K562 (cell line): ENCODE data around the gene BFSP1. TPM values are rescaled to one million over a fixed set of nuclear protein-coding genes. Genes with fewer than 3 reads are reported as not detected.

Experiments
- ATAC-seq: fragments of 200-7000 bp; cut with Tn5 transposase; 3 replicates; pipeline ENCODE4 v1.9.1; 2020; ENCODE audit warnings: moderate library complexity
- BruUV-seq: library from RNA; stranded (reverse); fragments of 400-500 nt; replicated peaks from 2 replicates; lab custom pipeline; 2021; lab: Mats Ljungman, UMichigan
- CTCF ChIA-PET: fragments of 300-600 bp; formaldehyde crosslinking; extraction: SDS; loops from one replicate; lab custom pipeline; 2021; ENCODE audit warnings: low intra/inter-chr PET ratio; lab: Yijun Ruan, JAX
- POLR2A ChIA-PET: fragments of 300-600, 350-650 bp; sonication (Branson Sonifier 250); formaldehyde crosslinking; extraction: SDS; loops from one replicate; lab custom pipeline; 2021; ENCODE audit warnings: antibody characterized with exemption, inconsistent platforms; lab: Yijun Ruan, JAX
- DNase-seq, 4 experiments: peaks; one replicate each; pipeline versions ENCODE4 v3.0.0 to v3.0.0-alpha.2; 2011 to 2018; ENCODE audit warnings: low spot score in 3 of 4, mixed read lengths in 3 of 4; ENCODE audit errors: extremely low read depth in 1 of 4
- FAIRE-seq: peaks from 2 replicates; lab custom pipeline; 2011; peaks lifted over from hg19 to GRCh38; lab: Jason Lieb, UNC
- H2AFZ ChIP-seq: 2 replicates; pipeline ENCODE4 v1.6.0; 2011; ENCODE audit warnings: low read depth, low read length, control low read depth, inconsistent platforms
- H3K27ac ChIP-seq: fragments of 200-600 bp; 3 replicates; pipeline ENCODE4 v1.8.0; 2011; ENCODE audit warnings: low read depth, mild to moderate bottlenecking, control low read depth, inconsistent platforms, low read length, moderate library complexity, mixed read lengths; ENCODE audit errors: extremely low read depth
- H3K27me3 ChIP-seq, 2 experiments: fragments of 300-600 bp in 1 of 2; 2 replicates in 1 of 2; 3 replicates in 1 of 2; pipeline versions ENCODE4 v1.6.0 to v1.8.0; 2011; ENCODE audit warnings: inconsistent platforms in 2 of 2, low read length in 2 of 2, mild to moderate bottlenecking in 1 of 2, mixed read lengths in 1 of 2, moderate library complexity in 1 of 2; ENCODE audit not compliant: control insufficient read depth in 2 of 2, insufficient read depth in 2 of 2
- H3K36me3 ChIP-seq: fragments of 300-600 bp; 3 replicates; pipeline ENCODE4 v1.8.0; 2011; ENCODE audit warnings: mild to moderate bottlenecking, low read length, inconsistent platforms; ENCODE audit not compliant: control insufficient read depth, insufficient read depth
- H3K4me1 ChIP-seq, 2 experiments: fragments of 200-600 bp in 1 of 2; replicated peaks in 1 of 2; 2 replicates in 1 of 2; 3 replicates in 1 of 2; pipeline versions ENCODE4 v1.5.1 to v1.8.0; 2011; ENCODE audit warnings: inconsistent platforms in 2 of 2, low read length in 2 of 2, mild to moderate bottlenecking in 1 of 2, mixed read lengths in 1 of 2, moderate library complexity in 1 of 2; ENCODE audit not compliant: control insufficient read depth in 2 of 2, insufficient read depth in 2 of 2
- H3K4me2 ChIP-seq: 2 replicates; pipeline ENCODE4 v1.6.1; 2011; ENCODE audit warnings: low read length, control low read depth, inconsistent platforms, mixed read lengths; ENCODE audit not compliant: insufficient read depth
- H3K4me3 ChIP-seq: fragments of 200-600 bp; sonication (generic), shearing (Covaris generic); 2 replicates; pipeline ENCODE4 v1.5.1; 2016; ENCODE audit warnings: control low read depth, inconsistent platforms
- H3K79me2 ChIP-seq: fragments of 200-600 bp; 3 replicates; pipeline ENCODE4 v1.8.0; 2011; ENCODE audit warnings: low read length, inconsistent platforms; ENCODE audit not compliant: control insufficient read depth, insufficient read depth
- H3K9ac ChIP-seq, 2 experiments: 2 replicates each; pipeline versions ENCODE4 v1.6.0 to v1.6.1; 2011; ENCODE audit warnings: low read depth in 2 of 2, low read length in 2 of 2, control low read depth in 1 of 2, inconsistent platforms in 1 of 2, mild to moderate bottlenecking in 1 of 2, mixed read lengths in 1 of 2; ENCODE audit not compliant: insufficient read depth in 1 of 2
- H3K9me1 ChIP-seq: one replicate; pipeline ENCODE4 v1.6.0; 2011; ENCODE audit warnings: inconsistent platforms, mild to moderate bottlenecking, low read length, moderate library complexity; ENCODE audit not compliant: control insufficient read depth, insufficient read depth
- H3K9me3 ChIP-seq: replicated peaks from 2 replicates; pipeline ENCODE4 v1.5.1; 2011; ENCODE audit warnings: low read depth, low read length, inconsistent platforms; ENCODE audit not compliant: control insufficient read depth, insufficient read depth
- H4K20me1 ChIP-seq: replicated peaks from 2 replicates; pipeline ENCODE4 v1.6.1; 2011; ENCODE audit warnings: low read length, inconsistent platforms, mixed read lengths; ENCODE audit not compliant: control insufficient read depth, insufficient read depth
- KAT8 ChIP-seq: fragments of 450-650 bp; IDR thresholded peaks from 2 replicates; pipeline ENCODE4 v1.6.1; 2016; ENCODE audit warnings: low read depth, mild to moderate bottlenecking
- SRSF9 ChIP-seq: fragments of 200-400 bp; formaldehyde crosslinking; IDR thresholded peaks from 2 replicates; pipeline ENCODE4 v1.6.1; 2017; ENCODE audit warnings: low read depth, low read length, borderline replicate concordance
- ZMIZ1 ChIP-seq, 2 experiments: fragments of 150-350 bp in 1 of 2; IDR thresholded peaks; 2 replicates each; pipeline ENCODE4 v1.6.1; 2012 to 2016; ENCODE audit warnings: low read depth in 2 of 2, low read length in 2 of 2, mild to moderate bottlenecking in 1 of 2, moderate library complexity in 1 of 2
- ZNF347 ChIP-seq: fragments of 450-650 bp; formaldehyde crosslinking; IDR thresholded peaks from 2 replicates; pipeline ENCODE4 v1.4.0; 2020; ENCODE audit warnings: low read depth, mild to moderate bottlenecking, moderate library complexity
- WGBS: fragments of 100-300 bp; shearing (Covaris generic); methylation state at CpG from one replicate; pipeline ENCODE4 v1.1.6; 2016; ENCODE audit warnings: low coverage, mixed read lengths; ENCODE audit not compliant: insufficient coverage; ENCODE audit errors: missing lambda C conversion rate; 5-methylcytosine and 5-hydroxymethylcytosine counted together
- in situ Hi-C: fragments of 300-500 bp; cut with MboI; formaldehyde crosslinking; loops from 4 replicates; pipeline ENCODE4 v1.15.0; 2018; ENCODE audit warnings: inconsistent platforms, mixed read lengths
- intact Hi-C: fragments of 100-400 bp; cut with micrococcal nuclease; formaldehyde crosslinking; loops from 2 replicates; pipeline ENCODE4 v1.14.2; 2022
- polyA plus RNA-seq, 8 experiments: library from polyadenylated mRNA; depleted of rRNA in 4 of 8; stranded (reverse) in 5 of 8; unstranded in 3 of 8; fragments of >200 nt; fragmentation: Nextera tagmentation in 2 of 8; fragmentation: Illumina TruSeq in 1 of 8; extraction: Ambion mirVana in 2 of 8; extraction: Trizol in 1 of 8; gene quantifications; 2 replicates each; pipeline versions ENCODE4 v1.2.1 to v1.2.3, GENCODE V29; 2011 to 2014; ENCODE audit warnings: inconsistent platforms in 1 of 8, missing spikeins in 1 of 8
- total RNA-seq, 7 experiments: library from RNA; depleted of rRNA in 6 of 7; stranded (reverse); fragments of >200 nt in 6 of 7; fragmentation: Illumina TruSeq in 2 of 7; extraction: Trizol in 2 of 7; gene quantifications; 2 replicates each; pipeline versions ENCODE4 v1.2.1 to v1.2.3, GENCODE V29; 2011 to 2021; ENCODE audit warnings: low replicate concordance in 1 of 7

The BFSP1 gene
- total and polyA plus RNA-seq, 9 of the 15 experiments (the other 6 are each of a cell fraction or from before 2014, with no cell fraction given) = 0.09 to 0.86 (median 0.40) TPM

GRCh38 chr20:17467120-17467655, 64.0 kb downstream of the BFSP1 start:
- in situ Hi-C loops (no loop called here), intact Hi-C loops (no loop called here)
- H3K9me1 ChIP-seq = no peaks in the 10 kb centered on the region
- no peak overlapping the region for H3K9ac ChIP-seq
- ATAC-seq (no peak), DNase-seq (no peak), FAIRE-seq (no peak)
- no peaks in the 10 kb centered on the region for H3K36me3 ChIP-seq
- TF ChIP-seq ZMIZ1 (IDR thresholded peaks at IDR 0.05; ENCODE audit: low read depth in 2 of 2, low read length in 2 of 2) = no peak
- no peak for TF ChIP-seq SRSF9
- TF ChIP-seq KAT8 = no peak
- no peak for TF ChIP-seq ZNF347
- no peaks in the 10 kb centered on the region for H3K79me2 ChIP-seq
- POLR2A ChIA-PET = interaction anchor here (0.7 kb wide), 1 partner anchor 15 kb away, joined by 9 read pairs; no protein-coding TSS in a partner anchor
- H3K4me1 ChIP-seq = no peaks in the 10 kb centered on the region
- CTCF ChIA-PET = no interaction called here
- peaks cover 0 to 25% of the 10 kb centered on the region in 2 experiments; a peak in 2 of 5 replicates for H3K27me3 ChIP-seq
- H3K27ac ChIP-seq = no peak overlapping the region
- H3K4me2 ChIP-seq = no peak overlapping the region
- H3K4me3 ChIP-seq = no peak overlapping the region
- H2AFZ ChIP-seq = no peak overlapping the region
- H4K20me1 ChIP-seq = no peaks in the 10 kb centered on the region
- BruUV-seq = no TSS peak
- H3K9me3 ChIP-seq = no peaks in the 10 kb centered on the region
- 0% methylated on average over 4 of the region's 4 CpGs for WGBS
